Keratinocyte (primary cell): ENCODE data around the gene ACTR3C. TPM values are rescaled to one million over a fixed set of nuclear protein-coding genes. Genes with fewer than 3 reads are reported as not detected.
"Not testable (repeated sequence)": the region's sequence is repeated elsewhere in the genome, so short reads cannot be mapped to it uniquely, and the experiment has no call there.

Experiments
- DNase-seq: peaks from one replicate; pipeline ENCODE4 v3.0.0-alpha.2; 2011; ENCODE audit warnings: low read depth, missing footprints, low spot score
- FAIRE-seq: peaks from 2 replicates; lab custom pipeline; 2011; peaks lifted over from hg19 to GRCh38; lab: Jason Lieb, UNC
- H2AFZ ChIP-seq: 2 replicates; pipeline ENCODE4 v1.6.0; 2012; ENCODE audit warnings: low read length, control low read depth, inconsistent platforms; ENCODE audit not compliant: control insufficient read depth
- H3K27ac ChIP-seq: 2 replicates; pipeline ENCODE4 v1.5.1; 2011; ENCODE audit warnings: low read length; ENCODE audit not compliant: control insufficient read depth, insufficient read depth
- H3K27me3 ChIP-seq: 3 replicates; pipeline ENCODE4 v1.6.0; 2011; ENCODE audit warnings: low read length; ENCODE audit not compliant: control insufficient read depth, insufficient read depth; ENCODE audit errors: extremely low read depth
- H3K36me3 ChIP-seq, 2 experiments: 2 replicates in 1 of 2; 3 replicates in 1 of 2; pipeline ENCODE4 v1.5.1; 2011; ENCODE audit warnings: low read length in 2 of 2, mild to moderate bottlenecking in 1 of 2; ENCODE audit not compliant: control insufficient read depth in 2 of 2, insufficient read depth in 2 of 2; ENCODE audit errors: extremely low read depth in 1 of 2
- H3K4me1 ChIP-seq: 3 replicates; pipeline ENCODE4 v1.5.1; 2011; ENCODE audit warnings: low read length; ENCODE audit not compliant: control insufficient read depth, insufficient read depth; ENCODE audit errors: extremely low read depth
- H3K4me2 ChIP-seq: 3 replicates; pipeline ENCODE4 v1.6.0; 2011; ENCODE audit warnings: low read depth, low read length; ENCODE audit not compliant: control insufficient read depth, insufficient read depth; ENCODE audit errors: extremely low read depth
- H3K4me3 ChIP-seq, 3 experiments: fragments of 200-600 bp in 1 of 3; sonication (generic) in 1 of 3; 2 replicates in 2 of 3; 3 replicates in 1 of 3; pipeline ENCODE4 v1.5.1; 2011 to 2016; ENCODE audit warnings: low read length in 3 of 3, mild to moderate bottlenecking in 3 of 3, control low read depth in 2 of 3, inconsistent platforms in 1 of 3, low read depth in 1 of 3, mixed read lengths in 1 of 3, mixed run types in 1 of 3, moderate library complexity in 1 of 3; ENCODE audit not compliant: control insufficient read depth in 2 of 3, insufficient read depth in 2 of 3; ENCODE audit errors: extremely low read depth in 1 of 3
- H3K79me2 ChIP-seq: 2 replicates; pipeline ENCODE4 v1.6.0; 2012; ENCODE audit warnings: low read length; ENCODE audit not compliant: control insufficient read depth, insufficient read depth
- H3K9ac ChIP-seq: 3 replicates; pipeline ENCODE4 v1.6.0; 2011; ENCODE audit warnings: low read length; ENCODE audit not compliant: control insufficient read depth, insufficient read depth; ENCODE audit errors: extremely low read depth
- H3K9me1 ChIP-seq: 3 replicates; pipeline ENCODE4 v1.6.0; 2011; ENCODE audit warnings: low read length; ENCODE audit not compliant: control insufficient read depth, insufficient read depth; ENCODE audit errors: extremely low read depth
- H3K9me3 ChIP-seq: 2 replicates; pipeline ENCODE4 v1.5.1; 2012; ENCODE audit warnings: low read depth, low read length; ENCODE audit not compliant: control insufficient read depth
- H4K20me1 ChIP-seq: 3 replicates; pipeline ENCODE4 v1.6.0; 2011; ENCODE audit warnings: low read length; ENCODE audit not compliant: control insufficient read depth, insufficient read depth; ENCODE audit errors: extremely low read depth
- dilution Hi-C: fragments of 300-500 bp; cut with MboI; formaldehyde crosslinking; loops from one replicate; pipeline ENCODE4 v1.7.0; 2020; ENCODE audit warnings: low sequenced_read_pairs; ENCODE audit not compliant: extremely low pct_ligation_motif_present
- polyA plus RNA-seq, 5 experiments: library from polyadenylated mRNA; depleted of rRNA in 3 of 5; stranded (reverse) in 3 of 5; stranded (forward) in 1 of 5; unstranded in 1 of 5; fragments of >200 nt; gene quantifications; 1 replicate in 1 of 5; 2 replicates in 3 of 5; 3 replicates in 1 of 5; pipeline versions ENCODE4 v1.2.1 to v1.2.3, GENCODE V29; 2011 to 2012; ENCODE audit warnings: missing spikeins in 2 of 5, low read depth in 1 of 5, low replicate concordance in 1 of 5

Gene ACTR3C
- polyA plus RNA-seq, 1 donor (not counting 4 experiments of a cell fraction or from before 2014, with no cell fraction given): 1.3 TPM

GRCh38 chr7:150270101-150270824 is 53.1 kb downstream of the ACTR3C start:
- H3K9me3 ChIP-seq, H3K4me1 ChIP-seq, H3K9ac ChIP-seq, H4K20me1 ChIP-seq, dilution Hi-C loops, FAIRE-seq, H3K27ac ChIP-seq, H3K4me2 ChIP-seq, H3K79me2 ChIP-seq, H2AFZ ChIP-seq, DNase-seq, H3K9me1 ChIP-seq, H3K27me3 ChIP-seq, H3K36me3 ChIP-seq, H3K4me3 ChIP-seq: not testable (repeated sequence)

GRCh38 chr7:150268798-150269197 is 54.5 kb downstream of the ACTR3C start:
- H3K4me1 ChIP-seq, H2AFZ ChIP-seq, dilution Hi-C loops, FAIRE-seq, H3K79me2 ChIP-seq, H4K20me1 ChIP-seq, H3K9me3 ChIP-seq, H3K27me3 ChIP-seq, H3K9me1 ChIP-seq, H3K27ac ChIP-seq, H3K4me2 ChIP-seq, H3K4me3 ChIP-seq, H3K9ac ChIP-seq, H3K36me3 ChIP-seq, DNase-seq: not testable (repeated sequence)

- H3K4me3 ChIP-seq, H3K36me3 ChIP-seq, DNase-seq, H2AFZ ChIP-seq, H3K27ac ChIP-seq, H3K27me3 ChIP-seq, FAIRE-seq, H3K4me1 ChIP-seq, H4K20me1 ChIP-seq, H3K4me2 ChIP-seq, H3K9me1 ChIP-seq, dilution Hi-C loops, H3K9me3 ChIP-seq, H3K9ac ChIP-seq, H3K79me2 ChIP-seq: not testable (repeated sequence)
Measured at GRCh38 chr7:150268287-150268686, 55.1 kb downstream of the ACTR3C start.

- H3K9me3 ChIP-seq, FAIRE-seq, H4K20me1 ChIP-seq, H3K4me3 ChIP-seq, H3K27ac ChIP-seq, H3K4me2 ChIP-seq, H3K27me3 ChIP-seq, H3K36me3 ChIP-seq, dilution Hi-C loops, H3K79me2 ChIP-seq, H3K4me1 ChIP-seq, H3K9ac ChIP-seq, H3K9me1 ChIP-seq, H2AFZ ChIP-seq, DNase-seq: not testable (repeated sequence)
Measured at GRCh38 chr7:150266953-150267665, 56.2 kb downstream of the ACTR3C start.

GRCh38 chr7:150262656-150263055 is 60.7 kb downstream of the ACTR3C start:
- H3K4me1 ChIP-seq, FAIRE-seq, H3K27ac ChIP-seq, H3K4me3 ChIP-seq, DNase-seq, H3K9me3 ChIP-seq, H3K9ac ChIP-seq, H3K9me1 ChIP-seq, H4K20me1 ChIP-seq, H3K27me3 ChIP-seq, H2AFZ ChIP-seq, dilution Hi-C loops, H3K4me2 ChIP-seq, H3K79me2 ChIP-seq, H3K36me3 ChIP-seq: not testable (repeated sequence)
